ENCODE measurements around the gene PLA2G1B. TPM values are rescaled to one million over a fixed set of nuclear protein-coding genes. Genes with fewer than 3 reads are reported as not detected.

Gene PLA2G1B
- polyA plus RNA-seq, 1 donor (not counting 4 experiments of a cell fraction or from before 2014, with no cell fraction given), result not detected

- no peaks in the 10 kb centered on the region for H3K4me1 ChIP-seq (ENCODE audit: control insufficient read depth, extremely low read depth, insufficient read depth, low read length)
- TF ChIP-seq, protein P1, sequence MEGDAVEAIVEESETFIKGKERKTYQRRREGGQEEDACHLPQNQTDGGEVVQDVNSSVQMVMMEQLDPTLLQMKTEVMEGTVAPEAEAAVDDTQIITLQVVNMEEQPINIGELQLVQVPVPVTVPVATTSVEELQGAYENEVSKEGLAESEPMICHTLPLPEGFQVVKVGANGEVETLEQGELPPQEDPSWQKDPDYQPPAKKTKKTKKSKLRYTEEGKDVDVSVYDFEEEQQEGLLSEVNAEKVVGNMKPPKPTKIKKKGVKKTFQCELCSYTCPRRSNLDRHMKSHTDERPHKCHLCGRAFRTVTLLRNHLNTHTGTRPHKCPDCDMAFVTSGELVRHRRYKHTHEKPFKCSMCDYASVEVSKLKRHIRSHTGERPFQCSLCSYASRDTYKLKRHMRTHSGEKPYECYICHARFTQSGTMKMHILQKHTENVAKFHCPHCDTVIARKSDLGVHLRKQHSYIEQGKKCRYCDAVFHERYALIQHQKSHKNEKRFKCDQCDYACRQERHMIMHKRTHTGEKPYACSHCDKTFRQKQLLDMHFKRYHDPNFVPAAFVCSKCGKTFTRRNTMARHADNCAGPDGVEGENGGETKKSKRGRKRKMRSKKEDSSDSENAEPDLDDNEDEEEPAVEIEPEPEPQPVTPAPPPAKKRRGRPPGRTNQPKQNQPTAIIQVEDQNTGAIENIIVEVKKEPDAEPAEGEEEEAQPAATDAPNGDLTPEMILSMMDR (optimal IDR thresholded peaks at IDR 0.05 in 1 of 3, IDR thresholded peaks at IDR 0.05 in 1 of 3, conservative IDR thresholded peaks at IDR 0.05 in 1 of 3; ENCODE audit: extremely low read depth in 1 of 3, insufficient read depth in 2 of 3, low read length in 3 of 3), result no peak
- TF ChIP-seq EZH2 (IDR thresholded peaks at IDR 0.05; ENCODE audit: low read length), result no peak
- dilution Hi-C loops (cut with MboI; ENCODE audit: extremely low pct_ligation_motif_present, low sequenced_read_pairs), result no loop called here
- no peak for DNase-seq (ENCODE audit: low read depth, low spot score)
- no peak overlapping the region for H3K9ac ChIP-seq (ENCODE audit: control insufficient read depth, extremely low read depth, insufficient read depth, low read length)
- no peaks in the 10 kb centered on the region for H3K79me2 ChIP-seq (ENCODE audit: control insufficient read depth, insufficient read depth, low read length)
- no peak overlapping the region for H3K4me2 ChIP-seq (ENCODE audit: control insufficient read depth, extremely low read depth, insufficient read depth, low read depth, low read length)
- no peak overlapping the region for H2AFZ ChIP-seq (ENCODE audit: control insufficient read depth, low read length)
- no peaks in the 10 kb centered on the region for H3K9me1 ChIP-seq (ENCODE audit: control insufficient read depth, extremely low read depth, insufficient read depth, low read length)
- no peak overlapping the region for H3K4me3 ChIP-seq (ENCODE audit: control insufficient read depth in 2 of 3, extremely low read depth in 1 of 3, insufficient read depth in 2 of 3, low read depth in 1 of 3, low read length in 3 of 3)
- H4K20me1 ChIP-seq (ENCODE audit: control insufficient read depth, extremely low read depth, insufficient read depth, low read length), result no peaks in the 10 kb centered on the region
- peaks cover 54% of the 10 kb centered on the region for H3K27me3 ChIP-seq (ENCODE audit: control insufficient read depth, extremely low read depth, insufficient read depth, low read length)
- no peak overlapping the region for H3K27ac ChIP-seq (ENCODE audit: control insufficient read depth, insufficient read depth, low read length)
- FAIRE-seq, result no peak
- H3K36me3 ChIP-seq (ENCODE audit: control insufficient read depth in 2 of 2, extremely low read depth in 1 of 2, insufficient read depth in 2 of 2, low read length in 2 of 2), result no peaks in the 10 kb centered on the region
- no peaks in the 10 kb centered on the region for H3K9me3 ChIP-seq (ENCODE audit: control insufficient read depth, low read depth, low read length)
Measured at GRCh38 chr12:120363274-120363855, 35.8 kb upstream of the PLA2G1B start.

DNA sequence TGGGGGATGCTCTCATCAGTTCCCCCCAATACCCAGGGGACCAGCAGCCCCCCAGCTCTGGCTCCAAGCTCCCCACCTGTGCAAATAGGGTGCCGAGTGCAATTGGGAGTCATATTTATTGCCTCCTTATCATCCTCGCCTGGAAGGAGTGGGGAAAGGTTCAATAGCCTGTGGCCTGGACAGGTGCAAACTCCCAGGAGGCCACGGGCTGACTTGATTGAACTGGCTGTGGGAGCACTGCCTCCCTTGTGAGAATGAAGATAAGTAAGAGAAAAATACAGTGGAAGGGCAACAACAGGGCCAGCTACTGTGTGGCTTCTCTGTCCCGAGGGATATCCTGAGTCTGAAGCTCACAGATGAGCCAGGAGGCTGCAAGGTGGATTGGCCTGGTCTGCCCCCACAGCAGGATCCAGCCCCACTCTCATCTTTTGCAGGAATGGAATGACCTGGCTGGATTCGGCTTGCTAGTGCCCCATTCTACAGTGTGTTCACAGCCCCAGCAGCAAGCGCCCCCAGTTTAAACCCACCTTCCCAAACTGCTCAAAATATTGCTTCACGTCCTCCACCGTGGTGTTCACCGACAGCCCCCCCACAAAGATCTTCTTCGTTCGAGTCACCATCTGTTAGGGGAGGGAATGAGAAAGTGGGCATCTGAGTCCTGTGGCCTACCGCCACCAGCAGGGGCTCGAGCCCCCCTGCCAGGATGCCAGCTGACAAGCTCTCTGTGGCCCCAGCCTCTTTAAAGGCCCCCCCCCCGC is 35.1 kb upstream of the PLA2G1B start:
- Histone ChIP-seq H3K4me1 (ENCODE audit: control insufficient read depth, extremely low read depth, insufficient read depth, low read length) (no peaks in the 10 kb centered on the region), H3K27me3 (ENCODE audit: control insufficient read depth, extremely low read depth, insufficient read depth, low read length) (peaks cover 49% of the 10 kb centered on the region), H3K9ac (ENCODE audit: control insufficient read depth, extremely low read depth, insufficient read depth, low read length) (no peak overlapping the region), H3K36me3 (ENCODE audit: control insufficient read depth in 2 of 2, extremely low read depth in 1 of 2, insufficient read depth in 2 of 2, low read length in 2 of 2) (no peaks in the 10 kb centered on the region), H3K9me3 (ENCODE audit: control insufficient read depth, low read depth, low read length) (no peaks in the 10 kb centered on the region), H3K4me2 (ENCODE audit: control insufficient read depth, extremely low read depth, insufficient read depth, low read depth, low read length) (no peak overlapping the region), H3K79me2 (ENCODE audit: control insufficient read depth, insufficient read depth, low read length) (no peaks in the 10 kb centered on the region), H2AFZ (ENCODE audit: control insufficient read depth, low read length) (no peak overlapping the region), H3K27ac (ENCODE audit: control insufficient read depth, insufficient read depth, low read length) (no peak overlapping the region), H3K9me1 (ENCODE audit: control insufficient read depth, extremely low read depth, insufficient read depth, low read length) (no peaks in the 10 kb centered on the region), H4K20me1 (ENCODE audit: control insufficient read depth, extremely low read depth, insufficient read depth, low read length) (no peaks in the 10 kb centered on the region), H3K4me3 (ENCODE audit: control insufficient read depth in 2 of 3, extremely low read depth in 1 of 3, insufficient read depth in 2 of 3, low read depth in 1 of 3, low read length in 3 of 3) (no peak overlapping the region)
- TF ChIP-seq, protein P1 (optimal IDR thresholded peaks at IDR 0.05 in 1 of 3, IDR thresholded peaks at IDR 0.05 in 1 of 3, conservative IDR thresholded peaks at IDR 0.05 in 1 of 3; ENCODE audit: extremely low read depth in 1 of 3, insufficient read depth in 2 of 3, low read length in 3 of 3), result no peak
- TF ChIP-seq EZH2 (IDR thresholded peaks at IDR 0.05; ENCODE audit: low read length), result no peak
- dilution Hi-C loops (cut with MboI; ENCODE audit: extremely low pct_ligation_motif_present, low sequenced_read_pairs), result no loop called here
- FAIRE-seq (no peak), DNase-seq (ENCODE audit: low read depth, low spot score) (no peak)
